ENCODE measurements around the gene PUS3.

The PUS3 gene

DNA sequence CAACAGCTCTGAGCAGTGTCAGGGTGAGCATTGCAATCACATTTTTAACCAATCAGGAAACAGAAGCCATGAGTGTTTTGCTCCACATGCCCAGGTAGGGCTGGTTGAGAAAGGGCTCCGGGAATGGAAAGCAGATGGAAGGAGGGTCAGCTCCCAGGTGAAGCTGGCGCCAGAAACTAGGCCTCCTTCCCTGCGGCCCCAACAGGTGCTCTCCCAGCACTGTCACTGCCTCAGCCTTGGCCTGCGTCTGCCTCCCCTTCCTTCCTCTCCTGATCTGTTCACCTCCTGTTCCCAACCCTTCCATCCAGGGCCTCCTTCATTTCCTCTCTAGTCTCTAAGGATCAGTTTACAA lies 38.2 kb upstream of the PUS3 start:
- no peak for DNase-seq (ENCODE audit: low spot score)

GRCh38 chr11:125940145-125940544 lies 37.1 kb upstream of the PUS3 start:
- no peak for DNase-seq (ENCODE audit: low spot score)

- no peak for DNase-seq (ENCODE audit: low spot score)
Measured at GRCh38 chr11:125939081-125939521, 36.1 kb upstream of the PUS3 start.

- no peak for DNase-seq (ENCODE audit: low spot score)
Measured at GRCh38 chr11:125938418-125938817, 35.4 kb upstream of the PUS3 start.

GRCh38 chr11:125935618-125936199 lies 32.7 kb upstream of the PUS3 start:
- no peak for DNase-seq (ENCODE audit: low spot score)

DNA sequence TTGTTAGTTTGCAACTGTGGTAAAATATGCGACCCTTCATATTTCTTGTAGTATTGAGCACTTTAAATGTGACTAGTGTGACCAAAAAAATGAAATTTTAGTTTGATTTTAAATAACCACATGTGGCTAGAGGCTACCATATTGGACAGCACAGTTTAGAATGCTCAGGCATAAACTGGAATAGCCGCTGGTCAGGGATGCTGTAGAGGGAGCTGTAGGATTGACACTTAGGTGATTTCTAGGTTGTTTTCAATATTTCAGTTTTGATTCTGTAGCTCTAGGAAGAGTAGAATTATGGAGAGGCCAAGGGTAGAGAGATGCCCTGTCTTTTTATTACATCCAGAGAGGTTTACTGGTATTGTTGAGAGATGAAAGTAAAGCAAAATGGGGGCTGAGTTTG lies 32.0 kb upstream of the PUS3 start:
- DNase-seq (ENCODE audit: low spot score): no peak

GRCh38 chr11:125934473-125934872 lies 31.5 kb upstream of the PUS3 start:
- DNase-seq (ENCODE audit: low spot score): no peak

GRCh38 chr11:125933030-125933813 lies 30.2 kb upstream of the PUS3 start:
- DNase-seq (ENCODE audit: low spot score): no peak

DNA sequence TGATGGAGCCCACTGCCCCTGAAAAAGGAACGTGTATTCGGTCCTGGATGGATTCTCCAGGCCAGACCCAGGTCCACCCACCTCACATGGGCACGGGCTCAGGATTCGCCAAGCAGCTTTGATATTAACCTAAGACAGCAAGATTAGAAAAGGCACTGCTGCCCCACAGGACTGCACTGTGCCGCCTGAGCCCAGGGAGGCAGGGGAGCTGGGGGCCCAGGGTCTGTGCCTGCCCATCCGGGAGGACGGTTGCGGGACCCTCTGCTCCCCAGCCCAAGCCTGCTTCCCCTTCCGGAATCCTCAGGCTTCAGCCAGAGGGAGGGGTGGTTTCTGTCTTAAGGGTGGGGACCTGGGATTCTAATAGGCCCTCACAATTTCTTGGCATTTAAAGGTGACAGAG lies 29.3 kb upstream of the PUS3 start:
- DNase-seq (ENCODE audit: low spot score): no peak

GRCh38 chr11:125931668-125932067 lies 28.7 kb upstream of the PUS3 start:
- DNase-seq (ENCODE audit: low spot score): no peak

- no peak for DNase-seq (ENCODE audit: low spot score)
Measured at GRCh38 chr11:125931116-125931515, 28.1 kb upstream of the PUS3 start.

DNA sequence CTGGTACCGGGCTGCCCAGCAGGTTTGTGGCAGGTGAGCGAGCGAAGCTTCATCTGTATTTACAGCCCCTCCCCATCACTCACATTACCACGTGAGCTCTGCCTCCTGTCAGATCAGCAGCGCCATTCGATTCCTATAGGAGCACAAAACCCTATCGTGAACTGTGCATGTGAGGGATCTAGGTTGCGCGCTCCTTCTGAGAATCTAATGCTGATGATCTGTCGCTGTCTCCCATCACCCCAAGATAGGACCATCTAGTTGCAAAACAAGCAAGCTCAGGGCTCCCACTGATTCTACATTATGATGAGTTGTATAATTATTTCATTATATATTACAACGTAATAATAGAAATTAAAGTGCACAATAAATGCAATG lies 27.1 kb upstream of the PUS3 start:
- DNase-seq (ENCODE audit: low spot score): no peak

GRCh38 chr11:125929445-125930075 lies 26.6 kb upstream of the PUS3 start:
- DNase-seq (ENCODE audit: low spot score): no peak

GRCh38 chr11:125926682-125927081 lies 23.7 kb upstream of the PUS3 start:
- no peak for DNase-seq (ENCODE audit: low spot score)

DNA sequence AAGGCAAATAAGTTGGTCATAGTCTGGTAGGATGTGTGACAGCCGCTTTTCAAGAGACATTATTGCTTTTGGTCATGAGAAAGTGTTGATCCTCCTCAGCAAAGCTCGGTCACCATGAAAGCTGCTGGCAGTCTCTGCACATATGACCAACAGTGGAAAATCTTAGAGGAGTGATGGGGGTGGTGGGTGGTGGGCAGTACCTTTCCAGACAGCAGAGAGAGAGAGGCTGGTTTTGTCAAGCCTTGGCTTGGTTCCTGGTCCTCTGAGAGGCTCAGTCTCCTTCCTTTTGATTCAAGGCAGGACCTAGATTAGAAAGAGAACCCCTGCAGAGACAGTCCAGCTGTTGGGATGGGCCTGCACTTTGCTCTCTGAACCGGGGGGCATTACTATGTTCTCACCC lies 22.8 kb upstream of the PUS3 start:
- DNase-seq (ENCODE audit: low spot score): no peak

DNA sequence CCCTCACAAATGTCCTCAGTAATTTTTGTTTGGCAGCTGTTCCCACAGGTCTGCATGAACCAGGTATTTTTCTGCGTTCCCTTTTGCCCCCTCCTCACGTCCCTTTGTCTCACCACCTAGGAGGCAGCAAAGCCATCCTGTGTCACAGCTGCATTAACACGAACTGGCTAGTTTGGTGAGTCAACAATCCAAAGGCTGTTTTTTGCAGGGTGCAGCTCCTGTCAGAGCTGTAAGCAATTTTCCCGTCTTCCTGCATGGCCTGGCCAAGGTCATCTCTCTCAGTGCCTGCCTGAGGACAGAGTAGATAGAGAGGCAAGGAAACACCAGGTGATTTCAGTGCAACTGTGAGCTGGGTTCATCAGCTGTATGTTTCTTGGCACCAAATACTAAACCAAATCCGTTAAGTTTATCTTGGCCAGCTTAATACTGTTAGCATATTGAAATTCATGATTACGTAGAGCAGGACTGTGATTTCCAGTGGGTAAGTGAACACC lies 22.3 kb upstream of the PUS3 start:
- no peak for DNase-seq (ENCODE audit: low spot score)

DNA sequence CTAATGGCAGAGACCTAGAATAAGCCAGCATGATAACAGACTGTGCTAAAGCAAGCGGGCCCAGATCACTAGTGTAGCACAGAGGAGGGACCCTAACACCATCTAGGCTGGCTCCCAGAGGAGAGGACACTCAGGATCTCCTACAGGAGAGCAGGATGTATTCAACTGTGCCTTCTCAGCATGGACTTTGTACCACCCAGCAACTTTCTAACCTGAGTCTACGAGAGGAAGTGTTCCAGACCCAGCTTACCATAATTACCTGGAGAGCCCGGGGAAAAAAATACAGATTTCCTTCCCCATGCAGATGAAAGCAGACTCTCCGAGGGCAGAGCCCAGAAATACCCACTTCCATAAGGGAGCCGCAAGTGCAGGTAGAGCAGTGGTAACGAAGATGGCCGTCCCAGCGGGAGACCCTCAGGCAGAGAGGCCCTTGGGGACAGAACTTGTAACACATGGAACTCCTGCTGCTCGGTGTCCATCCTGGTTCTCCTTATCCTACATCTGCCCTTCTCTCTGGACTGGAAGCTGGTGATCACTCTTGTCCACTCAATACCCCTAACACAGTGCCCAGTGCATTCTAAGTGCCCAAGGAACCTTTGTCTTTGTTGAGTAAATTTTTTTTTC lies 21.5 kb upstream of the PUS3 start:
- no peak for DNase-seq (ENCODE audit: low spot score)

DNA sequence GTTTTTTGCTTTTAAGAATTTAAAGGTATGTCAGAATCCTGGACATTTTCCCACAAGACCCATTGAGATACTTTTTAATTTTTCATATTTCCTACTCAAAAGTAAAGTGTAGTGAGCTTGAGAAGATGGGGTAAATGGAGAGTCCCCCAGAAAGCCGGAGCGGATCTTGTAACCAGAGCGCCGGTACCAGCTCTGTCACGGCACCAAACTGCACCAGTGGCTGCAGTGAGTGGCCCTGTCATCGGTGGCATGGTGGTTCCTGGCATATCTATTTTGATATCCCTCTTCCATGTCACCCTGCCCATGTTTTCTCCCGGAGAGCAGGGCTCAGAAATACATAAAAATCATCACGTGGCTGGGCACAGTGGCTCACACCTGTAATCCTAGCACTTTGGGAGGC lies 20.6 kb upstream of the PUS3 start:
- no peak for DNase-seq (ENCODE audit: low spot score)

- DNase-seq (ENCODE audit: low spot score): no peak
Measured at GRCh38 chr11:125923012-125923579, 20.1 kb upstream of the PUS3 start.

DNA sequence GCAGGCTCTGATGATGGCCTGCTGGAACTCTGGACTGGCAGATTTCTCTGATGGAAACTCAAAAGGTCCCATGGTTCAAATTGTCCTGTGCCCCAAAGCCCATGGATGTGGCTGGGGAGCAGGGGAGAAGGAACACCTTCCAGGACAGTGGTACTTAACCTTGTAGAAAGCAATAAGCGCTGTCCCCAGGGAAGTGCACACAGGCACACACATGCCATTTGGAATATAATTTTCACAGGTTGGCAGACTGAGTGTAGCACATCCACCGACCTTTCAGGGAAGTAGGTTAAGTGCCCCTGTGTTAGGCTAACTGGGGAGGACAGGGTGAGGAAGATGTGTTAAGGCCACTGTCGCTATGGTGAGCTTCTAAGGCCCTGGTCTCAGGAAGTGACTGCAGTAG lies 19.1 kb upstream of the PUS3 start:
- no peak for DNase-seq (ENCODE audit: low spot score)

DNA sequence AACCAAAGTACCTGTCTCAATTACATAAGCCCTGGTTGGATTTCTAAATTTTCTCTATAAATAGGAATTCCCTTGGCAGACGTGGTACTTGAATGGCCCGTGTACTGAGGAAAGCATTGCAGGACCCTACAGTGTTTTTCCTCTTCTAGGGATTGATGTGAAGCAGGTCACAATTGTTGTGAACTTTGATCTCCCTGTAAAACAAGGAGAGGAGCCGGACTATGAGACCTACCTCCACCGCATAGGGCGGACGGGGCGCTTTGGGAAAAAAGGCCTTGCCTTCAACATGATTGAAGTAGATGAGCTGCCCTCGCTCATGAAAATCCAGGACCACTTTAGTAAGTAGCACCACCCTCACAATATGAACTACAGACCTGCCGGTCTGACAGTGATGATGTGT lies 18.0 kb upstream of the PUS3 start:
- no peak for DNase-seq (ENCODE audit: low spot score)

- no peak for DNase-seq (ENCODE audit: low spot score)
Measured at GRCh38 chr11:125918140-125918840, 15.3 kb upstream of the PUS3 start.
